Measurements from ENCODE around the gene YJU2.
"Not testable (repeated sequence)": the region's sequence is repeated elsewhere in the genome, so short reads cannot be mapped to it uniquely, and the experiment has no call there.

Gene YJU2

DNA sequence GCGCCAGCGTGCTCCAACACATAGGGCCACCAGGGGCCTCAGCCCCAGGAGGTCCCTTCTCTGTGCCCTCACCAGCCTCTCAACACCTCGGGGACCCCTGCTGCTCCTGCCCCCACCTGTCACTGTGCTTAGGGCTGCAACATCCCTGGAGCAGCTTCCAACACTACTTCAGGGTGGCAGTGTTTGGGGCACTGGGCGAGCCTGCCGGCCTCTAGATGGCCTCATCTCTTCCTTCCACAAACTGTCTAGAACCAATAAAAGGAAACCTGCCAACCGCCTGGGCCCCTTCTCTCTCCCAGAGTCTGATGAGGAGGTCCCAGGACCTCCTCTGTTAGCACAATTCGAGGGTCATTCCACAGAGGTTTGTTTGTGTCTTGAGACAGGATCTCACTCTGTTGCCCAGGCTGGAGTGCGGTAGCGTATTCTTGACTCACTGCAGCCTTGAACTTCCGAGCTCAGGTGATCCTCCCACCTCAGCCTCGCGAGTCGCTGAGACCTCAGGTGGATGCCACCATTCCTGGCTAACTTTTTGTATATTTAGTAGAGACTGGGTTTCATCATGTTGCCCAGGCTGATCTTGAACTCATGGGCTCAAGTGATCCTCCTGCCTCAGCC lies 22.0 kb downstream of the YJU2 start:
- DNase-seq: no peak

DNA sequence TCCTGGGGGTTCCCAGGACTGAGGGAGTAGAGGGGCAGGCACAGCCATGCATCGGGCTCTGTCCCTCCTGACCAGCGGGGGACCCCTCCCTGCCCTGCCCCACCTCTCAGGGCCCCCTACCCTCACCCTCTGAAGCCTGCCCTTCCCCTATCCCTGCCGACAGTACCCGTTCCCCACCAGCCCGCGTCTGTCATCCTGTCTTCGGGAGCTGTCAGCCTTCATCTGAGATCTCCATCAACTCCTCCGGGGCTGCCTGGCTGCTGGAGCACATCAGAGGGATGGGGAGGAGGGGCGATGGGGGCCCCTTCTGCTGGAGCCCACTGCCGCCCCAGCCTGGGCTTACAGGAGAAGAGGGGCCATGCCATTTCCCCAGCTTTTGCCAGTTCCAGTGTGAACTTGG lies 26.0 kb downstream of the YJU2 start:
- DNase-seq: no peak

DNA sequence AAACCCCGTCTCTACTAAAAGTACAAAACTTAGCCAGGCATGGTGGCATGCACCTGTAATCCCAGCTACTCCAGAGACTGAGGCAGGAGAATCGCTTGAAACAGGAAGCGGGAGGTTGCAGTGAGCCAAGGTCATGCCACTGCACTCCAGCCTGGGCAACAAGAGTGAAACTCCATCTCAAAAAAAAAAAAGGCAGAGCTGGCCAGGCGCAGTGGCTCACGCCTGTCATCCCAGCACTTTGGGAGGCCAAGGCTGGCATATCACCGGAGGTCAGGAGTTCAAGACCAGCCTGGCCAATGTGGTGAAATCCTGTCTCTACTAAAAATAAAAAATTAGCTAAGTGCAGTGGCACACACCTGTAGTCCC lies 27.4 kb downstream of the YJU2 start:
- not testable (repeated sequence) for DNase-seq

DNA sequence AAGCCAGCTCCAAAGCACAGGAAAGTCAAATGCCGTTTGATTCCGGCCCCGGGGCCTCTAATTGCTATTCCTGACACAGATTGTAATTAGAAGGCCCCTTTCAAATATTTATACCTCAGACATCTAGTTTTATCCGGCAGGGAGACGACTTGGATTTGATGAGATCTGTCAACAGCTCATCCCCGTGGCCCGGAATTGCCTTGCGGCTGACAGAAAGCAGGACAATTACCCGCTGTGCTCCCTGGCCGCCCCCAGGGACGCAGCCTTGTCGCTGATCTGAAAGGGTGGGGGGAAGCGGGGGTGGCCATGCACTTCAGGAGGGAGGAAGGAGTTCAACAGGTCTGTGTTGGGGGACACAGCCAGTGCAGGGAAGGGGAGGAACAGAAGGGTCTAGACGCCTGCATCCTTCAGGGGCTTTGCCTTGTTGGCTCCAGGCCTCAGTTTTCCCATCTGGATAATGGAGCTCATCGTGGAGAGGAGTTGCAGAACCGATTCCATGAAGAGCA lies 30.4 kb downstream of the YJU2 start:
- no peak for DNase-seq

DNA sequence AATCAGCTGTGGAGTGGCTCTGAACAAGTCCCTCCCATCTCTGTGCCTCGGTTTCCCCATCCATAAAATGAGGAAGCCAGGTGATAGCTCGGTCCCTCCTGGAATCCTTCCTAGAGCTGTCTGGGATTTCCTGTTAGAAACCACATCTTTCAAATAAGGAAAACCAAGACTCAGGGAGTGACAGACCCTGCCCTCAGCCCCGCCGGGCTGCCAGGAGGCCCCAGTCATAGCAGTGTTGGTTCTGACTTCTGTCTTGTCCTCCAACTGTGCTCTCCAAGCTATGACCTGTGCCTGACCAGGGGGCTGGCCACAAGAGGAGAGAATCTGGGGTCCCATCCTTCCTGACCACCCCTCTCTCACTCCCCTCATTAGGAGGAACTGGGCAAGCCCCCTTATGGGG lies 31.1 kb downstream of the YJU2 start:
- DNase-seq: no peak

DNA sequence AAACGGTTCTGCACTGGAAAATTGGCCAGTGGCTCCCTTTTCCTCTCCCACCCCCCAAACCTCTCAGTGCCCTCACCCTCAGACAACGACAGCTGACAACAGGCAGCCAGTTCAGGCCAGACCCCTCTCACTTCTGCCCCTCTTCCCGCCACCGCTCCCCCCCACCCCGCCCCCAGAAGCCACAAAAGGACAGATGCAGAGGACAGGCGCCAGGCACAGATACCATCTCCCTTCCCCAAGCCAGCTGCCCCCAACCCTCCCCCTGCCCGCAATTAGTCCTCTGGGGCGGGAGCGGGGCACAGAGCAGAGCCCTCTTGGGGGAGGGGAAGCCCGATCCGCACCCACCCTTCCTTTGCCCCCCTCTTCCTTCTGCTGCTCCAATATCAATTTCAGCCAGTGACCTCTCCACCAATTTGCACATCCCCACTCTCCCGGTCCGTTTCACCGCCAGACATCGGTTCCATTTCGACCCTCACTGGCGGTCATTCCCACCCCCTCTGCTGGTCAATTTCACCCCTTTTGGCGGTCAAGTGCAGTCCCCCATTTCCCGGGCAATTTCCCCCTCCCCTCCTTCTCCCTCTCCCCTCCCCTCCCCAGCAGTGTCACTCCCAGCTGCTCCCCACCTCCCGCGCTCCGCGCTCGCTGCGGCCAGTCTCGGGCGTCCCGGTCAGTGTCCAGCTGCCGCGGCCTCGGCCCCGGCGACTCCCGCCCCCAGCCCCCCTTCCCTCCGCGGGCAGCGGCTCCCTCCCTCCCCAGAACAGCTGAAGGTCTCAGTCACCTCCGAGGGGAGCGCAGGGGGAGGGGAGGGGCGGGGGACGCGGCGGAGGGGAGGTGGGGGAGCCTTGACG lies 31.8 kb downstream of the YJU2 start, which contains the start of gene SHD:
Gene SHD, plus strand, starts transcription at position 848 of the 848 bp plus-strand sequence. CDS start 798 bp downstream, outside the sequence.
- DNase-seq: no peak

DNA sequence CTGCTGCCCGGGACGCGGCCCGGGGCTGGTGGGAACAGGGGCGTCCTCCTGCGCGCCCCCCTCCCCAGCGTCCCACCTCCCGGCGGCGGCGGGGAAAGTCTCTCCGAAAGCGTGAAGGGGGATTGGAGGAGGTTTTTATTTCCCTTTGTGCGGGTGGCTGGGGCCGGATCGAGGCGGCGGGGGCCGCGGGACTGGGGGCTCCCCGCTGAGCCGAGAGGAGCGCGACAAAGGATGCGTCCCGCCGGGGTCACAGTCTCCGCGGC lies 32.3 kb downstream of the YJU2 start:
- DNase-seq: no peak

DNA sequence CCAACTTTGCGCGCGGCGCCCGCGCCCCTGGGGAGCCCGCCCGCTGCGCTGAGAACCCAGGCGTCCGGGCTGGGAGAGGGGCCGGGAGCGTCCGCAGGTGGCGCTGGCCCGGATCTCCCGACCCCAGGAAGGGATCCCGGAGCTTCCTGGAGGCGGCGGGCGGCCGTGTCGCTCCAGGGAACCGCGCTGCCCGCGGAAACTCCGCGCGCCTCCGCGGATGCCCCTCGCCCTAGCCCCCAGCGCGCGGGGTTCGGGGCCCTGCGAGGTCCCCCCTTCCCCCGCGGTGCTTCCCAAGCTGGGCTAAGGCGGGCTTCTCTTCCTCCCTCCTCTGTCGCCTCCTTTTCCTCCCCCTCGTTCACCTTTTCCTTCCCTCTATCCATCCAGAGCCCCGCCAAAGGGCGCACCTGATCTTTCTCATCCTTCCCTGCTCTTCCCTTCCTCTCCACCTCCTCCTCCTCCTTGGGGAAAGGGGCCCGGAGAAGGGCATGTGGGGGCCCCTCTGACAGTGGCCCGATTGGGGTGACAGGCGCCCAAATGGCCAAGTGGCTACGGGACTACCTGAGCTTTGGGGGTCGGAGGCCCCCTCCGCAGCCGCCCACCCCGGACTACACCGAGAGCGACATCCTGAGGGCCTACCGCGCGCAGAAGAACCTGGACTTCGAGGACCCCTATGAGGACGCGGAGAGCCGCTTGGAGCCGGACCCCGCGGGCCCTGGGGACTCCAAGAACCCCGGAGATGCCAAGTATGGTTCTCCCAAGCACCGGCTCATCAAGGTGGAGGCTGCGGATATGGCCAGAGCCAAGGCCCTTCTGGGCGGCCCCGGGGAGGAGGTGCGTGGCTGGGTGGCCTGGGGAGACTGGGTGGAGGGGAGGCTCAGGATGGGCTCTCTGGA lies 32.9 kb downstream of the YJU2 start:
- DNase-seq: no peak

DNA sequence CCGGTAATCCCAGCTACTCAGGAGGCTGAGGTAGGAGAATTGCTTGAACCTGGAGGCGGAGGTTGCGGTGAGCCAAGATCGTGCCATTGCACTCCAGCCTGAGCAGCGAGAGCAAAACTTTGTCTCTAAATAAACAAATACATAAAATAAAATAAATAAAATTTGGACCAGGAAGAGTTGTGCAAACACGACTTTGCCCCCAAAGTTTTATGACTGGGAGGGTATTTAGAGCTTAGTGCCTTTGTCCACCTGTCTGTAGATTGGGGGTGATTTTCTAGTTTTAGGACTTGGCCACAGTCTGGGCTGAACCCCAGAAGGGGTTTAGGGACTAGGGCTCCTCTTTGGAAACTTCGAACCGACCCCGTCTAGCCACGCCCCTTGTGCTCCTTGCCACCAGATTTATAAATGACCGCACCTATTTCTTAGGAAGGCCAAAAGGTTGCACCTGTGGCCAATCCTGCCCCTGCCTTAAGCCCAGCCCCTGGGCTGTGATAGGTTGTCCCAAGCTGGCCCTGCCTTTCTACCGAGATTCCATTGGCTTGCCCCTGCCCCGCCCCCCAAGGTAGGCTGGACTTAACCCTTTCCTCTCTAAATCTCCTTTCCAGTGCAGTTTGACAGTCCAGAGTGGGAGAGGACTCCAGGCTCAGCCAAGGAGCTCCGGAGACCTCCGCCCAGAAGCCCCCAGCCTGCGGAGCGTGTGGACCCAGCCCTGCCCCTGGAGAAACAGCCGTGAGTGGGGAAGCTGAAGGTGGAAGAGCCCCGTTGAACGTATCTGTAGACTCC lies 37.5 kb downstream of the YJU2 start:
- no peak for DNase-seq

DNA sequence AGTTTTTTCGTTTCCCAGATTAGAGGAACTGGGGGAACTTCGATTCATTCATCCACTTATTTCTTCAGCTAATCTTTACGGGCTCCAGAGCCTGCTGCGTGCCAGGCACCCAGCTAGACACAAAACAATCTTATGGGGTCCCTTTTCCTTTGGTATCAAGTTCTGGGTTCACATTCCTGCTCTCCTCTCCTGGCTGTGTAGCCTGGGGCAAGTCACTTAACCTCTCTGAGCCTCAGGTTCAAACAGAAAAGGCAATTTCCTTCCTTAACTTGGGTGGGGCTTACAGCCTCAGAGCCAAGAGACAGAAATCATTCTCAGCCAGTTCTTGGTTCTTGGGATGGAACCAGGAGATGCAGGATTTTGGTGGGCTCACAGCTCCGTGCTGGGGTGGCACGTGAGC lies 38.1 kb downstream of the YJU2 start:
- no peak for DNase-seq

DNA sequence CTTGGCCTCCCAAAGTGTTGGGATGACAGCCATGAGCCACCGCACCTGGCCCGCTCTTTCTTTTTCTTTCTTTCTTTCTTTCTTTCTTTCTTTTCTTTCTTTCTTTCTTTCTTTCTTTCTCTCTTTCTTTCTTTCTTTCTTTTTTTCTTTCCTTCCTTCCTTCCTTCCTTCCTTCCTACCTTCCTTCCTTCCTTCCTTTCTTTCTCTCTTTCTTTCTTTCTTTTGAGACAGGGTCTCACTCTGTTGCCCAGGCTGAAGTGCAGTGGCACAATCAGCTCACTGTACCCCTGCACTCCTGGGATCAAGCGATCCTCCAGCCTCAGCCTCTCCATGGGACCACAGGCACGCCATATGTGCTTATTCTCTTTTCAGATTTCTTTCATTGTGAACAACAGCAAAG lies 39.3 kb downstream of the YJU2 start:
- not testable (repeated sequence) for DNase-seq

DNA sequence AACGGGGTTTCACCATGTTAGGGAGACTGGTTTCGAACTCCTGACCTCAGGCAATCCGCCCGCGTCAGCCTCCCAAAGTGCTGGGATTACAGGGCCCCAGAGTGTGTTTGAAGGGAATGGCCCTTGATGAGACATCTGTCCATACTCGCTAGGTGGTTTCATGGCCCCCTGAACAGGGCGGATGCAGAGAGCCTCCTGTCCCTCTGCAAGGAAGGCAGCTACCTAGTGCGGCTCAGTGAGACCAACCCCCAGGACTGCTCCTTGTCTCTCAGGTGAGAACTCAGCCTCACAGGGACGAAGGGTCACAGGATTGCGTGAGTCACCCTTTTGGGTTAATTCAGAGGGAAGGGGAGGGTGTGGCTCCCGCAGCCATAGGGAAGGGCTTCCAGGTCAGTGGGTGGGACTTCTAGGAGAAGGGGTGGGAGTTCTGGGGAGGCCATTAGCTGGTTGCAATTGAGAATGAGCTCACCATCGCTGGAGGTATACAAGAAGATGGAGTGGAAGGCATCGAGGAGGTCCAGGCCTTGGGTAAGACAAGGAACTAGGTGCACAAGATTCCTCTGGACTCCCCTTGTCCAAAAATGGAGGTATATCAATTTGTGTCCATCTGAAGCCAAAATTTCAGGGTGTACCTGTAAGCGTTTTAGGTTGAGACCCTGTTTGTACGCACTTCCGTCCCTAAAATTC lies 41.4 kb downstream of the YJU2 start:
- no peak for DNase-seq

DNA sequence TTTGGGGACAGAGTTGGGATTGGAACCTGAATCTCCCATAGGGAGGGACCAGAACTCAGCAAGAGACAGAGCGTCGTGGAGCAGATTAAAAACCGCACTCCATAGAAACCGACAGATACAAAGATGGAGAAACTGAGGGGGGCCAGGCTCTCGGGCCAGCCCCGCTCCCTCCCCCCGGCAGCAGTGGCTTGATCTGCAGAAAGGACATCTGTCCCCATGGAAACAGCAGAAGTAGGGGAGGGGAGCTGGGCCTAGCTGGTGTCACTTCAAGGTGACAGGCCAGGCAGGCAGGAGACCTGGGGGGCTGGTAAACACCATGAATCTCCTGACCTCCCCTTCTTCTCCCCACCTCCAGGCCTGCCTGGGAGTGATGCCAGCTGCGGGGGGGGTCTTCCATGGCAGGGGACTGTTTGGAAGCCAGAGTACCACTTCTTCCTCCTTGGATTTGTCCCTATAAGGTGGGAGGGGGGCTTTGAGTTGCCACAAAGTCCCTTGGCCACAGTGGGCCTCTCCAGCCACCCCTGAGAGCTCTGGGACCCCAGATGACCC lies 44.4 kb downstream of the YJU2 start:
- DNase-seq: no peak

DNA sequence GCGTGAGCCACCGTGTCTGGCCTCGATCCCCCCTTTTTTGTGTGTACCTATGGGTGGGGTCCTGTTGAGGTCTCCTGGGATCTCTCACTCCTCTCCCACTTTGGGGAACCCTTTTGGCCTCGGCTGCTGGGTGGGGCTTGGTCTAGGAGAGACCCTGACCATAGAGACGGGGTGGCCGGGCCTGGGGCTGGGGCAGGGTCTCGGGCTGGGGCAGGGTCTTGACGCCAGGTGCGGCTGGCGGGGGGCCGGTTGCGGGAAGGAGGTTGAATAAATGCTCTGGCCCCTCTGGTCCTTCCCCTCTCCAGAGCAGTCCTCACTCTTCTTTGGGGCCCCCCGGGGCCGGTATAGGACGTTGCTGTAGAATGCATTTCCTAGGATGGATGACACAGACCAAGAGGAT lies 45.6 kb downstream of the YJU2 start:
- DNase-seq: no peak

DNA sequence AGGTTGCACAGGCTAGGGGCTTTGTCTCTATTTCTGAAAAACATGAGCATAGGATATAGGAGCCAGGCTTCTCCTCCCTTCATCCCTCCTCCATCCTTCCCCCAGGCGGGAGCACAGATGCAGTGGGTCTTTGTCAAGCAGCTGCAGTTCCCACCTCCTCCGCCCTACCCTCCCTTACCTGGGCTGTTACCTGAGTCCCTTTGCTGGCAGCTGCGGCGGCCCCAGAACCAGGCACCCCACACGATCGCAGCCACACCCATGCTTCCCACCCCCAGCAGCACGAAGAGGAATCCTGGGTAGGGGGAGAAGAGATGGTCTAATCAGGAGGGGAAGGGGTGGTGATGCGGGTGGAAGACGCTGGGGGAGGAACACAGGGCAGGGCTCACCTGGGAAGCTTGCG lies 47.5 kb downstream of the YJU2 start:
- no peak for DNase-seq

DNA sequence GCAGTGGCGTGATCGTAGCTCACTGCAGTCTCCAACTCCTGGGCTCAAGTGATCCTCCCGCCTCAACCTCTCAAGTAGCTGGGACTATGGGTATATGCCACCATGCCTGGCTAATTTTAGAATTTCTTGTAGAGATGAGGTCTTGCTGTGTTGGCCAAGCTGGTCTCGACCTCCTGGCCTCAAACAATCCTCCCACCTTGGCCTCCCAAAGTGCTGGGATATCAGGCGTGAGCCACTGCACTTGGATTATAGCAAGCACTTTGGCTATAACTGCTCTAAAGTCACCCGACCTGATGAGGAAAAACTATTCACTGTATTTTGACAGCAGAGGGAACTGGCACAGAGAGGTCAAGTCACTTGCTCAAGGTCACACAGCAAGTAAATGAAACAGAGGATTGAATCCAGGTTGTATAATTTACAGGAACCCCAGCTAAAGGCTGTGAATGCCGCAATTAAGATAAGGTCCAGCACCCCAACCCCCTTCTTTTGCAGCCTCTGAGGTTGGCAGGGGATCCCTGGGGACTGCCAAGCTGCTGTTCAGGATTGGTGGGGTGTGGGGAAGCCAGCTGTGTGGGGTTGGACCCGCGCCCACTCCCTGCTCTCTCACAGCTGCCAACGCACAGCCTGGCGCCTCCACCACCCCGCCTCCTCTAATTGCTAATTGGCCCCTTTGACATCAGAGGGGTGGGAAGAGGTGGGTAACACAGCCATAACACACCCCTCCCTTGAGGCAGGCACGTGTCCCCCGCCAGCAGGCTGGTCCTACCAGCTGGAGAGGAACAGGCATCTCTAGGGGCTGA lies 49.3 kb downstream of the YJU2 start:
- no peak for DNase-seq

DNA sequence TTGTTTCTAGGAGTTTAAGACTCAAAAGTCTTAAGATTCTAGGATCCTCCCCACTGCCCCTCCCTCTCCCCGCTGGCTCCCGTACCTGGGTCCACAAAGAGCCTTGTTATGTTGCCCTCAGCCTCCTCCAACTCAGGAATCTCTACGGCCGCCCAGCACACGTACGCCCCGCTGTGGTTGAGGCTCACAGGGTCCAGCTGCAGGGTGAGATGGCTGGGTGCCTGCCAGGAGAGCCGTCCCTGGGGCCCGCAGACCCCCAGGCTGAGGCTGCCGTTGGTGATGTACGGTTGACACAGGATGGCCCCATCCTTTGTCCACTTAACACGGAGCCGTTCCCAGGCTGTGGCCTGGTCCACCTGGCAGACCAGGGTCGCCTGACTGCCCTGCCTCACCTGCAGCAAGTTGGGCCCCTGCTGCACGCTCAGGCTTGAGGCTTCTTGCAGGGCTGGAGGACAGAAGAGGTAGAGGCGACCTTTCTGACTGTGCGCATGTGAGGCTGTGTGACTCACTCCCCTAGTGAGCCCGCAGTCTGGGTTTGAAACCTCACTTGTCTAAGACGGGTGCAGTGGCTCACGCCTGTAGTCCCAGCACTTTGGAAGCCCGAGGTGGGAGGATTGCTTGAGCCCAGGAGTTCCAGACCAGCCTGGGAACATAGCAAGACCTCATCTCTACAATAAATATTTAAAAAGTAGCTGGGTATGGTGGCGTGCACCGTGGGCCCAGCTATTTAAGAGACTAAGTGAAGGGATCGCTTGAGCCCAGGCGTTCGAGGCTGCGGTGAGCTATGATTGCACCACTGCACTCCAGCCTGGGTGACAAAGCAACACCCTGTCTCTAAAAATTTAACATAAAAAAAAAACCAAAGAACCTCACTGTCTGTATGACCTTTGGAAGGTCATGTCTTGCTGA lies 51.3 kb downstream of the YJU2 start:
- DNase-seq: no peak

DNA sequence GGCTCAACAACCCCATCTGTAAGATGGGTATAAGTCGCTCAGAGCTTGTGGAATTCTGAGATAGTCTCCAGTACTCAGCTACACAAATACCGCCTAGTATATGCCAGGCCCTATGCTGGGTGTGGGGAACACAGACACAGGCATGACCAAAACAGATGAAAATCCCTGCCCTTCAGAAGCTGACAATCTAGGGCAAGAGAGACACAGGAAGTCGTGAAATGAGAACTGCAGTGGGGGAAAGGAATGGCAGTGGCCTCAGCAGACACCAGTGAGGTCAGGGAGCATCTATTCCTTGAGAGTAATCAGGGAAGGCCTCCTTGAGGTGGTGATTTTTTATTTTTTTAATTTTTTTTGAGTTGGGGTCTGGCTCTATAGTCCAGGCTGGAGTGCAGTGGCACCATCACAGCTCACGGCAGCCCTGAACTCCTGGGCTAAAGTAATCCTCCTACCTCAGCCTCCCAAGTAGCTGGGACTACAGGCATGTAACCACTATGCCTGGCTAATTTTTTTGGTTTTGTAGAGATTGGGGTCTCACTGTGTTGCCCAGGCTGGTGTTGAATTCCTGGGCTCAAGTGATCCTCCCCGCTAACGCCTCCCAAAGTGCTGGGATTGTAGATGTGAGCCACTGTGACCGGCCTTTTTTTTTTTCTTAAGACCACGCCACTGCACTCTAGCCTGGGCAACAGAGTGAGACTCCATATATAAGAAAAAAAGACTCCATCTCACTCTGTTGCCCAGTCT lies 52.1 kb downstream of the YJU2 start:
- no peak for DNase-seq

DNA sequence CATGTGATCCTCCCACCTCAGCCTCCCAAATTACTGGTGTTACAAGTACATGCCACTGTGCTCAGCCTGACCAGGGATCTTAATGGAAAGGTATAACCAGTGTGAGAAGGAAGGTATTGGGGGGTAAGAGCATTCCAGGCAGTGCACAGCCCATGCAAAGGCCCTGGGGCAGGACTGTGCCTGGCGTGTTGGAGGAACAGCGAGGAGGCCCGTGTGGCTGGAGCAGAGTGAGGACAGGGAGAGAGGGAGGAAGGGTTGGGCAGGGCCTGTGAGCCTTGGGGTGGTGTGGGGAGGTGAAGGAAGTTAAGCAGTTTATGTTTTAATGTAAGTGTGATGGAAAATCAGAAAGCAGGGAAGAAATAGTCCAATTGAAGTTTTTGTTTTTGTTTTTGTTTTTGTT lies 53.7 kb downstream of the YJU2 start:
- no peak for DNase-seq
